Endodermal cell (in vitro differentiated cells): Measurements from ENCODE around the gene MFN2. TPM values are rescaled to one million over a fixed set of nuclear protein-coding genes. Genes with fewer than 3 reads are reported as not detected.

Experiments used
- DNase-seq: peaks from one replicate; pipeline ENCODE4 v3.0.0-alpha.2; 2017
- H3K27ac ChIP-seq: 2 replicates; pipeline ENCODE4 v1.5.1; 2013; ENCODE audit warnings: mild to moderate bottlenecking, low read depth, low read length, moderate library complexity
- H3K27me3 ChIP-seq: 2 replicates; pipeline ENCODE4 v1.6.1; 2013; ENCODE audit warnings: mild to moderate bottlenecking, low read length, moderate library complexity; ENCODE audit not compliant: insufficient read depth, control insufficient read depth, poor library complexity, severe bottlenecking
- H3K36me3 ChIP-seq: 2 replicates; pipeline ENCODE4 v1.7.0; 2013; ENCODE audit warnings: mild to moderate bottlenecking, low read length, moderate library complexity; ENCODE audit not compliant: control insufficient read depth, insufficient read depth
- H3K4me1 ChIP-seq: one replicate; pipeline ENCODE4 v1.7.0; 2013; ENCODE audit warnings: low read length; ENCODE audit not compliant: control insufficient read depth, insufficient read depth
- H3K4me3 ChIP-seq: 2 replicates; pipeline ENCODE4 v1.5.1; 2013; ENCODE audit warnings: mild to moderate bottlenecking, low read length, moderate library complexity
- H3K9ac ChIP-seq: 2 replicates; pipeline ENCODE4 v1.6.1; 2013; ENCODE audit warnings: mild to moderate bottlenecking, low read length, moderate library complexity; ENCODE audit not compliant: poor library complexity, severe bottlenecking; ENCODE audit errors: extremely low read depth
- H3K9me3 ChIP-seq: 2 replicates; pipeline ENCODE4 v1.6.1; 2013; ENCODE audit warnings: mild to moderate bottlenecking, low read length, moderate library complexity; ENCODE audit not compliant: control insufficient read depth
- H3K27ac Mint-ChIP-seq: 2 replicates; pipeline ENCODE4 v1.8.0; 2020; ENCODE audit warnings: mixed read lengths
- H3K27me3 Mint-ChIP-seq: 2 replicates; pipeline ENCODE4 v1.8.0; 2021; ENCODE audit warnings: mild to moderate bottlenecking, mixed read lengths; ENCODE audit not compliant: insufficient read depth
- H3K36me3 Mint-ChIP-seq: 2 replicates; pipeline ENCODE4 v1.8.0; 2020; ENCODE audit warnings: low read depth, mixed read lengths
- H3K4me1 Mint-ChIP-seq: 2 replicates; pipeline ENCODE4 v1.8.0; 2020; ENCODE audit warnings: mixed read lengths
- H3K4me3 Mint-ChIP-seq: 2 replicates; pipeline ENCODE4 v1.8.0; 2020; ENCODE audit warnings: mild to moderate bottlenecking, moderate library complexity, mixed read lengths
- H3K9me3 Mint-ChIP-seq: 2 replicates; pipeline ENCODE4 v1.8.0; 2020; ENCODE audit warnings: mild to moderate bottlenecking, mixed read lengths
- CTCF ChIP-seq: fragments of 200-600 bp; sonication (generic); conservative IDR thresholded peaks from 2 replicates; pipeline ENCODE4 v1.5.0; 2021; ENCODE audit warnings: antibody characterized with exemption, mild to moderate bottlenecking
- WGBS, 2 experiments: methylation state at CpG; one replicate each; pipeline versions ENCODE4 v1.1.5 to v1.1.7; 2013; ENCODE audit warnings: missing lambda C conversion rate in 2 of 2, mixed read lengths in 1 of 2; ENCODE audit not compliant: insufficient coverage in 1 of 2, insufficient read length in 1 of 2; 5-methylcytosine and 5-hydroxymethylcytosine counted together
- total RNA-seq, 2 donors: library from RNA; stranded (reverse); fragmentation: NEBNext Ultra II Directional in 1 of 2; extraction: Animal tissue kit (Norgen Biotek cat#: 25700) in 1 of 2; gene quantifications; 2 replicates in 1 of 2; 3 replicates in 1 of 2; pipeline ENCODE4 v1.2.1, GENCODE V29; 2021

Gene MFN2
- total RNA-seq, 2 donors from 2014 or later = 41.7 to 56.3 TPM

GRCh38 chr1:11946647-11947046, 33.6 kb upstream of the MFN2 start:
- Histone ChIP-seq H3K4me3 (no peak overlapping the region), H3K36me3 (peaks cover 59% of the 10 kb centered on the region), H3K27ac (no peak overlapping the region), H3K9me3 (peaks cover 8% of the 10 kb centered on the region), H3K4me1 (no peaks in the 10 kb centered on the region), H3K27me3 (no peaks in the 10 kb centered on the region), H3K9ac (no peak overlapping the region)
- WGBS, 2 experiments = 94 to 95% methylated on average over 2 to 3 of the region's 3 CpGs
- Mint-ChIP-seq H3K36me3 (peaks cover 55% of the 10 kb centered on the region), H3K27ac (peak overlapping the region; percentile 59), H3K4me3 (no peak overlapping the region), H3K9me3 (no peaks in the 10 kb centered on the region), H3K4me1 (peaks cover 10% of the 10 kb centered on the region), H3K27me3 (no peaks in the 10 kb centered on the region)
- no peak for TF ChIP-seq CTCF
- no peak for DNase-seq

GRCh38 chr1:11948822-11949458, 31.3 kb upstream of the MFN2 start:
- no peak for DNase-seq
- WGBS, 2 experiments = 93 to 98% methylated on average over 5 to 6 of the region's 6 CpGs
- Histone ChIP-seq H3K36me3 (peaks cover 68% of the 10 kb centered on the region), H3K4me3 (no peak overlapping the region), H3K9me3 (peaks cover 8% of the 10 kb centered on the region), H3K4me1 (no peaks in the 10 kb centered on the region), H3K9ac (no peak overlapping the region), H3K27ac (no peak overlapping the region), H3K27me3 (no peaks in the 10 kb centered on the region)
- H3K4me1 Mint-ChIP-seq = peaks cover 7% of the 10 kb centered on the region
- H3K4me3 Mint-ChIP-seq = no peak overlapping the region
- H3K36me3 Mint-ChIP-seq = peaks cover 55% of the 10 kb centered on the region
- no peak overlapping the region for H3K27ac Mint-ChIP-seq
- H3K9me3 Mint-ChIP-seq = no peaks in the 10 kb centered on the region
- no peak for TF ChIP-seq CTCF
- no peaks in the 10 kb centered on the region for H3K27me3 Mint-ChIP-seq

- no peak for TF ChIP-seq CTCF
- no peaks in the 10 kb centered on the region for H3K4me1 ChIP-seq
- no peak overlapping the region for H3K27ac ChIP-seq
- H3K27ac Mint-ChIP-seq = no peak overlapping the region
- peaks cover 8% of the 10 kb centered on the region for H3K9me3 ChIP-seq
- no peaks in the 10 kb centered on the region for H3K27me3 Mint-ChIP-seq
- no peak for DNase-seq
- no peak overlapping the region for H3K4me3 ChIP-seq
- no peak overlapping the region for H3K9ac ChIP-seq
- H3K36me3 Mint-ChIP-seq = peaks cover 54% of the 10 kb centered on the region
- H3K4me1 Mint-ChIP-seq = no peaks in the 10 kb centered on the region
- no peaks in the 10 kb centered on the region for H3K9me3 Mint-ChIP-seq
- H3K4me3 Mint-ChIP-seq = no peak overlapping the region
- 92 to 100% methylated on average over 1 of the region's 2 CpGs for WGBS, 2 experiments
- no peaks in the 10 kb centered on the region for H3K27me3 ChIP-seq
- peaks cover 64% of the 10 kb centered on the region for H3K36me3 ChIP-seq
Observed at GRCh38 chr1:11951901-11952300, 28.3 kb upstream of the MFN2 start.
